ENCODE measurements around the gene GPR158.

DNA sequence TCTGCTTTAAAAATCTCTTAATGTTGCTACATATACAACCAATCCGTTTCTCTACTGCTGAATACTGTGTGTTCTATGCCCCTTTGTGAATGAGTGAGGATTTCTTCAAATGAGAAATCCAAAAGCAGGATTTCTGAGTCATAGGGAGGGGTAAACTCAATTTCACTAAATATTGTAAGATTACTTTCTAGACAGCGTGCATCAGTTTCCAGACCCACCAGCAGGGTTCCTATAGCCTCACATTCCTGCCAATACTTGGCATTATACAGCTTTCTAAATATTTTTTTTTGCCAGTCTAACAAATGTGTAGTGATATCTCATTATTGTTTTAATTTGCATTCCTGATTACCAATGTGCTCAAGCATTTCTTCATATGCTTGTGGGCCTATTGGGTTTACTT lies 35.5 kb downstream of the GPR158 start:
- TF ChIP-seq, protein P1, sequence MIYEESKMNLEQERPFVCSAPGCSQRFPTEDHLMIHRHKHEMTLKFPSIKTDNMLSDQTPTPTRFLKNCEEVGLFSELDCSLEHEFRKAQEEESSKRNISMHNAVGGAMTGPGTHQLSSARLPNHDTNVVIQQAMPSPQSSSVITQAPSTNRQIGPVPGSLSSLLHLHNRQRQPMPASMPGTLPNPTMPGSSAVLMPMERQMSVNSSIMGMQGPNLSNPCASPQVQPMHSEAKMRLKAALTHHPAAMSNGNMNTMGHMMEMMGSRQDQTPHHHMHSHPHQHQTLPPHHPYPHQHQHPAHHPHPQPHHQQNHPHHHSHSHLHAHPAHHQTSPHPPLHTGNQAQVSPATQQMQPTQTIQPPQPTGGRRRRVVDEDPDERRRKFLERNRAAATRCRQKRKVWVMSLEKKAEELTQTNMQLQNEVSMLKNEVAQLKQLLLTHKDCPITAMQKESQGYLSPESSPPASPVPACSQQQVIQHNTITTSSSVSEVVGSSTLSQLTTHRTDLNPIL (CRISPR knock-in tag; IDR thresholded peaks at IDR 0.05; ENCODE audit: low read depth) = no peak
- no peak for TF ChIP-seq CSRNP3 (CRISPR knock-in tag; IDR thresholded peaks at IDR 0.05)
- TF ChIP-seq GLIS3 (CRISPR knock-in tag; IDR thresholded peaks at IDR 0.05) = no peak
